WTC11 (cell line): Measurements from ENCODE around the gene P4HB.

Source experiments
- CREB1 ChIP-seq: sonication (generic); formaldehyde crosslinking; IDR thresholded peaks from 2 replicates; pipeline ENCODE4 v1.8.0; 2023; ENCODE audit warnings: mild to moderate bottlenecking, missing genetic modification reagents
- FOXK1 ChIP-seq: sonication (generic); formaldehyde crosslinking; IDR thresholded peaks from 2 replicates; pipeline ENCODE4 v1.8.0; 2022; ENCODE audit warnings: mild to moderate bottlenecking, moderate library complexity, missing genetic modification reagents
- NR3C1 ChIP-seq: sonication (generic); formaldehyde crosslinking; conservative IDR thresholded peaks from 2 replicates; pipeline ENCODE4 v1.8.1; 2023; ENCODE audit warnings: low read depth, mild to moderate bottlenecking, missing genetic modification reagents
- TF ChIP-seq, protein P1 (sequence below): fragments of 200-600 bp; IDR thresholded peaks from 2 replicates; pipeline ENCODE4 v1.8.0; 2022; ENCODE audit warnings: antibody characterized with exemption

DNA sequence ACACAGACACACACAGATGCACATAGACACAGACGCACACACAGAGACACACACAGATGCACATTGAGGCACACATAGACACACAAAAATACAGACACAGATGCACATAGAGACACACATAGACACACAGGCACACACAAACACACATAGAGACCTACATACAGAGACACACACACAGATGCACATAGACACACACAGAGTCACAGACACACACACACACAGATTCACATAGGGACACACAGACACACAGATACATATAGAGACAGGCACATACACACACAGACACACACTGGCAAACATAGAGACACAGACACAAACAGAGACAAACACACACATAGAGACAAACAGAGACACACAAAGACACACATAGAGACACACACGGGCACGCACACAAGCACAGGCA, 66.3 kb downstream of the P4HB start:
- TF ChIP-seq CREB1 (CRISPR knock-in tag) (no peak), FOXK1 (CRISPR knock-in tag) (no peak), NR3C1 (CRISPR knock-in tag) (no peak)
- TF ChIP-seq, protein P1, sequence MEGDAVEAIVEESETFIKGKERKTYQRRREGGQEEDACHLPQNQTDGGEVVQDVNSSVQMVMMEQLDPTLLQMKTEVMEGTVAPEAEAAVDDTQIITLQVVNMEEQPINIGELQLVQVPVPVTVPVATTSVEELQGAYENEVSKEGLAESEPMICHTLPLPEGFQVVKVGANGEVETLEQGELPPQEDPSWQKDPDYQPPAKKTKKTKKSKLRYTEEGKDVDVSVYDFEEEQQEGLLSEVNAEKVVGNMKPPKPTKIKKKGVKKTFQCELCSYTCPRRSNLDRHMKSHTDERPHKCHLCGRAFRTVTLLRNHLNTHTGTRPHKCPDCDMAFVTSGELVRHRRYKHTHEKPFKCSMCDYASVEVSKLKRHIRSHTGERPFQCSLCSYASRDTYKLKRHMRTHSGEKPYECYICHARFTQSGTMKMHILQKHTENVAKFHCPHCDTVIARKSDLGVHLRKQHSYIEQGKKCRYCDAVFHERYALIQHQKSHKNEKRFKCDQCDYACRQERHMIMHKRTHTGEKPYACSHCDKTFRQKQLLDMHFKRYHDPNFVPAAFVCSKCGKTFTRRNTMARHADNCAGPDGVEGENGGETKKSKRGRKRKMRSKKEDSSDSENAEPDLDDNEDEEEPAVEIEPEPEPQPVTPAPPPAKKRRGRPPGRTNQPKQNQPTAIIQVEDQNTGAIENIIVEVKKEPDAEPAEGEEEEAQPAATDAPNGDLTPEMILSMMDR, result no peak
